DMS114 treated with DMSO at 0.1 percent for 48 hours (cell line): ENCODE results near the gene GPR3.
"Not testable (repeated sequence)": the region's sequence is repeated elsewhere in the genome, so short reads cannot be mapped to it uniquely, and the experiment has no call there.

Experiments
- DNase-seq: peaks from one replicate; lab custom pipeline; 2025; ENCODE audit not compliant: unreplicated experiment; lab: John Stamatoyannopoulos, UW

GPR3 gene

DNA sequence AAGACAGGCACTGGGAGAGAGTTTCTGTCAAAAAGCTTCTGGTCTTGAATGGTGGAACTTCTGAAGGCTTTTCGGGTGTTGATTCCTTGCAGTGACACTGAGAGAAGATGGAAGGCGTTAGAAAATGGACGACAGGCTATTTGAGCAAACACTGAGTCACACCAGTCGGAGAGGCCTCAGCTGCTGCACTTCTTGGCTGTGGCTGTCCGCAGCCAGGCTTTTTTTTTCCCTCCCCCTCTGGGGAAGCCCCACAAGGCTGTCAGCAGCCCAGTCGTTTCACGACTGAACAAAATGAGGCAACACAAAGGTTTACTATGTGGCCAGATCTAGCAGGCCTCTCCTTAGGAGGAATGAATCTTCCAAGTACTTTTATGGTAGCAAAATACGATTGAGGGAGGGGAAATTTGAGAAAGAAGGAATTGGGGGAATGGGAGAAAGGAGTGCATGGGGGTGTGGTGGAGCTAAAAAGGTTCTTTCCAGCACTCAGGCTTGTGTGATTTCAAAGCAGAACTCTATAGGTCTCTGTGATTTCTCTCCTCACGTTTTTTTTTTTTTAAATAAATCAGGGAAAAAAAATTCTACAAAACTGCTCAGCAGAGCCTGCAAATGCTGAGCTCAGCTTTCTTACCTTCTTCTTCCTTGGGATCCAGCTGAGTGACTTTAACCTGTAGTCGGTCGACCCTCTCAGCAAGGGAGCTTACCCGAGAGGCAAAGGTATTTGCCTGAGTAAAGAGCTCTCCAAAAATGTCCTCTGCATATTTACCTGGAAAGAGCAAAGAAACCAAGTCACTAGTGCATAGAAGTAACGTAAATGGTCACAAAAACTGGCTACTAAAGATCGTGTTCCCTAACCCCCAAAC is 26.1 kb downstream of the GPR3 start:
- DNase-seq = no peak

DNA sequence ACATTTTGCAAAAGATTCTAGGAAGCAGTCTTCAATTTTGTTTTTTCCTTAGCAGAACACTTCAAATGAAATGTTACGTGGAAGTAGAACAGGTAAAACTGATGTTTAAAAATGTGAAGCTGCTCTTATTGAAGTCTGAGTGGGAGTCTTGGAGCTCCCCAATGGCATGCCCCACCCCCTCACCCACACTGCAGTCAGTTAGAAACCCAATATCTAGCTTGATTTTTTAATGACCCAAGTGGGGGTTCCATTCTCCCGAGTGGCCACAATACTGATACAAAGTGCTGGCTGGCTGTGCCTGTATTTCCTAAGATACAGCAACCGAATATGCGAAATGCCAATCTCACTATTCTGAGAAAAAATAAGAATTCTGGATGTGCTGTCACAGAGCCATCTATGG is 31.3 kb downstream of the GPR3 start:
- no peak for DNase-seq

DNA sequence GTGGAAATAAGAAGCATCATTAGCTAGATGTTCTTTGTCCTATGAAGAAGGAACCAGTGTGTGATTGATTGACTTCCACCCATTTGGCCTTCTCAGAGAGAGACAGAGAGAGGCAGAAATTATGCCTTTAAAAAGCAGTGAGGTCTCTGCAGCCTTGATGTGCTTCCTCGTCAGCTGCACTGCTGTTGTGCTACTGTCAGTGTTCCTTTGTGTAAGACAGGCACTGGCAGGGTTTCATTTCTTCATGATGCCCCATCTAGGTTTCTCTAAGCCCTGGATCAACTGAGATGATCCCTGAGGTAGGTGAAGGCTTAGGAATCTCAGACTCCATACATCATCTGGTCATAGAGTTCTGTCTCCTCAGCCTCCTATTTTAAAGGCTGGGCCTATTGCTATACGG is 34.9 kb downstream of the GPR3 start:
- no peak for DNase-seq

DNA sequence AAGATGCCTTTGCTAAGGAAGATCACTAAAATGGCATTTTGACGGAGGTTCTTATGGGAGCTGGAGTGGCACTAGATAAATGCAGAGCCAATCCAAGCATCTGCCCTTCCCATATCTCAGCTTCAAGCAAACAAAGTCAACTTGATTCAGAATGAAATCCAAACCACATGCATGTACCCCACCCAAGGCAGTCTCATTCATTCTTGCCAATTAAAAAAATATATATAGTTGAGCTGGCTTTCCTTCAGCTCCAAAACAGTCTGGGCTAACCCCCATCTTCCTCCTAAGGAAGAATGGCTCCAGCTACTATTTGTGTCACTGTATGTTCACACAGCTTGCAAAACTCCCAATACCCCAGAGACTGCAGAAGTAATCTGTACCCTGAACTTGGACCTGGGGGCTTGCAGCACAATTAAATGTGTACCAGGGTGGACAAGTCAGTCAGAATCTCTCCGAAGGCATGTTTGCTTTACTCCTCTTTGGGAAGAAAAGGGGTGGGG is 35.4 kb downstream of the GPR3 start:
- no peak for DNase-seq

DNA sequence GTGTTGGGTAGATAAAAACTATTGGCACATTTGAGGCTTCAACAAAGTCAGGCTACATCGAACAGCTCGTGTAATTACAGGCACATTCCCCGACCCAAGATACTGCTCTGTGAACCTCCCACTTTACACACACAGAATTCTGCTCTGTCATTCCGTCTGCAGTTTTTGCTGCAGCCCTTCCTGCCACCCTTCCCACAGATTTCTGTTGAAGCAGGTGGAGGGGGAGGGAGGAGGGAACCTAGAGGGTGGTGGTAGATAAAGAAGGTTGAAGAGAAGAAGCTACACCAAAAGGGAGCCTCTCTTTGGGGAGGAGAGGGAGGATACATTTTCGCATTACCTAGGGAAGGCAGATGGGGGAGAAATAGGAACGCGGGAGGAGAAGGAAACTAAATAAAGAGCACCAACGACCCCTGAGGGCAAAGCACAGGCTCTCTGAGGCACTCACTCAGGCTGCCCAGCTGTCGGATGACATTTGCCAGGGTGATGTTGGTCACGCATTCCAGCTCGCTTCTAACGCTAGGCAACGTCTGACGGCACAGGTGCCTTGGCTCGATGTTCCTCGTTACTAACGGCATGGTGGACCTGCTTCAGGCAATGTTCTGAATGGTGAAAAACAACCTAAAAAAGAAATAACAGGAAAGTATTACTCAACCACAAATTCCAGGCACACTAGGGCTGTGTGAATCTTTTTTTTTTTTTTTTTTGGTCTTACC is 36.0 kb downstream of the GPR3 start:
- DNase-seq = no peak

DNA sequence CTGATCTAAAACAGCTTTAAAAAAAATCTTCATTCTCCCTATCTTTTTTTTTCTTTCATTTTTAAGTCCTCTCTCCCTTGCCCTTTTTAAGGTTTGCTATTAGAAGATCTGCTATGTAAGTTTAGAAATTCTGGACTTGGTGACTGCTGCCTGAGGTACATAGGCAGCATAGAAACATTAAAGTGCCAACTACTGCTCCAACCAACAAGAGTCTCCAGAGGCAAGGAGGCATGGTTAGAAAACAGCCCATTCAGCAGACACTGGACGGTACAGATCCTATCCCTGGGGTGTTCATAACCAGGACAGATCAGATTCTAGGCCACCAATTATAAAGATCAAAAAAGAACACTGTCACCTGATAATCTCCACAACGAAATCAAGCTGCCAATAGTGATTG is 36.6 kb downstream of the GPR3 start:
- DNase-seq = no peak

DNA sequence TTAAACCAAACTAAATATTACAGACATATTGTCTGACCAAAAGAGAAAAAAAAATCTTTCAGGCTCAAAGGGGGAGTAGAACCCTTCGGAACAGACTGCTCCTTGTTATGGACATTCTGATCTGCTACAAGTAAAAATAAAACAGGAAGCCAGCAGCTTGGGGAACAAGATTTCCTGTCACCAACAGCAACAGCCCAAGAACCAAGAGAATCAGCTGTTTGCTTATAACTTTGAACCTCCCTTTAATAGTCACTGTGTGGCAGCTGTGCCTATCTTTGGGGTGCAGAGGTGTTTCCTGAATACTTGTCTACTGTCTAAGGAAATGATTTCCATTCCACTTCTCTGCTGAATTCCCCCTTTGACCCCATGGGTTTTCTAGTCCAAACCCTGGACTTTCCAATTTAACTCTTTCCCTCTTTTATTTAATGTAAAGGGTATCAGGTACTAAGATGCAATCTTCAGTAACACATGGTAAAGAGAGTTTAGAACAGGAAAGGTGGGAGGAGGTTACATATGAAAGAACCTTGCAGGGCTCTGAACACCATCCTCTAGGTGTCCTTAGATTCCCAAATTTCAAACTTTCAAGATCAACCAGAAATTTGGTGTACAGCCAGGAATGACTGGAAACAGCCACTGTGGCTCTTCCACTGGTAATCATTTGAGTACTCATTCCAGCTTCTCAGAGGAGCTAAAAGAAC is 38.6 kb downstream of the GPR3 start:
- no peak for DNase-seq

DNA sequence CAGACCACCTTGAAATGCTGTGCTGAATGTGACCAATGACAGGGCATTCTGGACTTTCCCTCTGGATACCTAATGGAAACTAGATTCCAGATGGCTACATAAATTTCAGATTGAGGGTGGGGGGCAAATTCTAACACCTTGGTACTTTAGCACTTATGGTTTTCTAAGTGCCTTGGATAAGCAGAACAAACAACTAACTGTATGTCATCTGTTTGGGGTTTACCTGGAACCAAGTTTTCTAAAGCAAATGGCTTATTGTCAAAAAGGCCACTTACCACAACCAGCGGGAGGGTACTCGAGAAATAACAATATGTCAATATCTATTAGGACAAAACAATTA is 39.1 kb downstream of the GPR3 start:
- DNase-seq = no peak

DNA sequence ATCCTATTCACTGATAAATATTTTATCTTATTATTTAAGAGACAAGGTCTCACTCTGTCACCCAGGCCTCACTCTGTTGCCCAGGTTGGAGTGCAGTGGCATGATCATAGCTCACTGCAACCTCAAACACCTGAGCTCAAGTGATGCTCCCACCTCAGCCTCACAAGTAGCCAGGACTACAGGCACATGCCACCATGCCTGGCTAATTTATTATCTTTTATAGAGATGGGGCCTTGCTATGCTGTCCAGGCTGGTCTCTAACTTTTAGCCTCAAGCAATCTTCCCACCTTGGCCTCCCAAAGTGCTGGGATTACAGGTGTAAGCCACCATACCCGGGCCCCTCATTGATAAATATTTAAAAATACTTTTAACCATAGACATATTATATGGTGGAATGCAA is 40.3 kb downstream of the GPR3 start:
- not testable (repeated sequence) for DNase-seq

DNA sequence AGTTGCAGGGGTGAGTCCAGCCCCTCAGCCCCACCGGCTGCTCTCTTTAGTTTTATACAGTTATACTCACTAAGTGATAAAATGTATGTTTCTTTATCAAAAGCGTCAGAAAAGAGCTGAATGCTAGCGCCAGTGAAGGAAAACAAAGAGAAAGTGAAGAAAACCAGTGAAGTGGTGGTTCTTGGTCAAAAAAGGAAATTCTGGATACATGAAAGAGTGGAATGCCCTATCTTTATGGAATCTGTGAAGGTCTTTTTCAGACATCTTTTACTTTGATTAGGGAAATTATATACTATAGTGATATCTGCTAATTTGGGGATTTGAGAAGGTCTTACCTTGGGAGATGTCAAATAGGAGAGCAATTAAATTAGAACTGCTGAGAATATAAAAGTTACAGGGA is 41.3 kb downstream of the GPR3 start:
- no peak for DNase-seq

DNA sequence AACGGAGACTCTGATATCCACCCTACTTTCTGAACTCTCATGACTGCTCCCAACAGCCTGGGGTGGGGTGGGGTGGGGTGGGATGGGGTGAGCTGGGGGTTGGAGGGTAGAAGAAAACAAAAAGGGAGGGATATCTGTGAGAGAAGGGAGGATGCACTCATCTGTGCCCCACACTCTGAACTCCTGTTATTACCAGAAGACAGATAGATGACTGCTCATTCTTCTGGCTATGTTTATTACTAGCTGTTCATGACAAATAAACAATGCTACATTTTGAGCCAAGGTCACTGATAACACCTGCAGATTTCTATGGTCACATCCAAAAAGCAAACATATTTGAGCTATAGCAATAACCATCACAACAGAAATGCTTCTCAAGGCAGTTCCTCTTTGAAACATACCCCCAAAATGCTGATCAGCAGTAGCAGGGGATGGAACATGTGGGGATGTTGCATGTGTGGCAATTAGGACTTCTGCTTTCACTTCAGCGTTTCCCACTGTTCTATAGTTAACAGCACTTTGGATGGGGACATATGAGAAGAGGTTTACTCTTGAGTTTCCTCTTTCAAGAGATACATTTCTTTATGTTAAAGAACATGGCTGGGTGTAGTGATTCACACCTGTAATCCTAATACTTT is 43.3 kb downstream of the GPR3 start:
- no peak for DNase-seq

DNA sequence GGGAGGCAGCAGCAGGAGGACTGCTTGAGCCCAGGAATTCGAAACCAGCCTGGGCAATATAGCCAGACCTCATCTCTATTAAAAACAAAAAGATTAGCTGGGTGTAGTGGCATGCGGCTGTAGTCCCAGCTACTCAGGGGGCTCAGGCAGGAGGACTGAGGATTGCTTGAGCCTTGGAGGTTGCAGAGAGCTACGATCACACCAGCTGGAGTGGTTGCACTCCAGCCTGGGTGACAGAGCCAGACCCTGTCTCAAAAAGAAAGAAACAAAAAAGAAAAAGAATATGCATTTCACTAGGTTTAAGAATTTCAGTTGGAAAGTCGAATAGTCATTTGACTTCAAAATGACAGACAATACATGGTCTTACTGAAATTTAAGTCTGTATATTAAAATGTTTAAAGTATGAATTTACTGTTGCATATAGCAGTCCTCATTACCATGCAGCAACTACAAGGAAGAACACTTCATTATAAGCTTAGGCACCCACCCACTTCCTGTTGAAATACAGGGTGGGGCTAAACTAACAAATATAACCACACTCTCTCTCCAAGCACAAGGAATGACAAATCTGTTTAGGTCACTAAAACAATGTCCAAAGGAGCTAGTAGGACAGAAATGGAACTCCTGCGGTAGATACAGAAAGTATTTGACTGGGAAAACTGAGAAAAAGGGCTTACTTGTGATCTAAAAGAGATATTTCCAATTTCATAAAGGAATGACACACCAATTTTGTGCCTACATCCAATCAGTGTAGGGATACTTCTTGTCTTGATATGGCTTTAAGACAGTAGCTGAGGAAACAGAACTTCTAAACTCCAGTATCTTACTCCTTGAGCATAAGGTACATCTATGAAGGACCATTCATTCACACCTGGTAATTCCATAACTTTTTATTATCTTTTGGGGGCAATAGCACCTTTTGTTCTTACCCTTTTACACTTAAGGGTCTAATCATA is 44.1 kb downstream of the GPR3 start:
- DNase-seq = no peak

DNA sequence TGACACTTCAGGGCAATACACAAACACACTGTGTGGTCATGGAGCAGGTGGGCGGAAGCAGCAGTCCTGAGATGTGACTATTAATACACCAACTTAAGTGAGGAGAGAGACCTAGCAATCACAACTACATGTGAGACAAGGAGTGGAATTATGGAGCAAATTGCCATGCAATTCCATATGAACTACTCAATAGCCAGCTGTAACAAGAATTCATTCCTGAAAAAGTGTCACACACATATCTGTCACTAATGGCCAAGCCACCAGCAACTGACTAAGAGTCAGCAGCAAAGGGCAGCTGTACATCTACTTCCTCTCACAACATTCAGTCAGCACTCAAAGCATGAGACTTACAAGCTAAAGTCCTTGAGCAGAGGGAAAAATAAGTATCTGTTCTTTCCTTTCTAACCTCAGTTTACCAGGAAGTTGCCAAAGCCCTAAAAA is 46.2 kb downstream of the GPR3 start:
- DNase-seq = no peak

DNA sequence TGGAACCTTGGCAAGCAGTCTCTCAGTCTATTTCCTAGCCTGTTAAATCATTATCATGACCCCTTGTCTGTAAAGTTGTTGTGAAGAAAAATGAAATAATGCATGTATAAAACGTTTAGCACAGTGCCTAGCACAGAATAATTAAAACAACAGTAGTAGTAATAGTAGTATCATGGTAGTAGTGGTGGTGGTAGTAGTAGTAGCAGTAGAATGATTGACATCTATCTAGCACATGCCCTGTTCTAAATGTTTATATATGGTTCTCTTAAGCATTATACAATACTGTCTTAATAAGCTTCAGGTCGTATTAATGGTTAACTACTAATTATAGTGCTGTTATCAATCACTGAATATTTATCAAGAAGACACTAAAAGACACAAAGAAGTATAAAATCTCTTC is 46.7 kb downstream of the GPR3 start:
- no peak for DNase-seq

DNA sequence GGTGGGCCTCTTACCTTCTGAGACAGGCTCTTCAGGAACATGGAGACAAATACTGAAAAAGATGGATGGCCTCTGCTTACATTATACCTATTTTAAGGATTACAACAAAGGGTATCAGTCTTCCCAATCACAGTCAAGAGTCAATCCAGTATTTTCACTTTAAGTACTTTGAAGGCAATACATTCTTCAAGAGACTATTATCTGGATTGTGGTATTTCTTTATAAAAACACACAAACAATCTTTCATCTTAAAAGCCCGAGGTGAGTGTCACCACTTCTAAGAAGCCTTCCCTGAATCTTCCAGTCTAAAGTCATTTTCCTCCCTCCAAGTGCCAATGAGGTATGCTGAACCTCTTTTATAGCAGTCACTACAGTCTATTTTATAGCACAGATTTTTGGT is 52.2 kb downstream of the GPR3 start:
- DNase-seq = no peak
